ENCODE data around the gene POLG2. TPM values are rescaled to one million over a fixed set of nuclear protein-coding genes. Genes with fewer than 3 reads are reported as not detected.

The POLG2 gene
- total and polyA plus RNA-seq, 10 of the 15 experiments (the other 5 are each of a cell fraction or from before 2014, with no cell fraction given), result 10.2 to 27.7 (median 22.2) TPM

DNA sequence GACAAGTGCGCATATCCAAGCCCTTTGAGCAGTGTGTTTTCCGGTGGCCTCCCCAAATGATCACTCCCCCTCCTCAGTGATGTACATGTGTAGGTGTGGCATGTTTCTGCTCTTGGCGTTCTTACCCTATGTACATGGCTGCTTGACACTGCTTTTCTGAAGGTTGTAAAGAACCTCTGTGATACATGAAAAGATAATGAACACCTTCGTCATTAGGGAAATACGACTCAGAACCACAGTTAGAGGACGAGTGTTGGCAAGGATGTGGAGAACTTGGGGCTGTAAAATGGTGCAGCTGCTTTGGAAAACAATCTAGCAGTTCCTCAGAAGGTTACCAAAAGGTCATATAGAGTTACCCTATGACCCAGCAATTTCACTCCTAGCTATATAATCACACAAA lies 38.5 kb upstream of the POLG2 start:
- 86% methylated on average over 6 of the region's 6 CpGs for WGBS (ENCODE audit: insufficient coverage, insufficient replicate concordance, low lambda C conversion rate, missing lambda C conversion rate)
- no TSS peak for BruUV-seq (replicated peaks)
- in situ Hi-C loops (cut with MboI) (no loop called here), intact Hi-C loops (cut with micrococcal nuclease; ENCODE audit: unreplicated experiment) (no loop called here)
- Histone ChIP-seq H3K79me2 (ENCODE audit: control insufficient read depth, insufficient read depth, low read length) (no peaks in the 10 kb centered on the region), H3K36me3 (ENCODE audit: control insufficient read depth in 2 of 2, insufficient read depth in 2 of 2, low read length in 1 of 2) (peaks cover 12 to 43% of the 10 kb centered on the region in 2 experiments), H3K27ac (ENCODE audit: control insufficient read depth, insufficient read depth) (no peak overlapping the region), H4K20me1 (ENCODE audit: control insufficient read depth, insufficient read depth) (no peaks in the 10 kb centered on the region), H3K4me3 (no peak overlapping the region), H3K27me3 (replicated peaks in 1 of 2; ENCODE audit: control insufficient read depth in 2 of 2, insufficient read depth in 2 of 2, low read length in 1 of 2) (no peaks in the 10 kb centered on the region), H2AFZ (ENCODE audit: control insufficient read depth, low read depth, low read length) (no peak overlapping the region), H3K4me2 (ENCODE audit: control insufficient read depth, insufficient read depth) (no peak overlapping the region), H3K4me1 (ENCODE audit: control insufficient read depth, insufficient read depth, low read length) (no peaks in the 10 kb centered on the region), H3K9me3 (replicated peaks; ENCODE audit: control insufficient read depth, insufficient read depth, low read length) (no peaks in the 10 kb centered on the region), H3K9ac (ENCODE audit: control insufficient read depth, insufficient read depth, low read length) (no peak overlapping the region)
- FAIRE-seq (no peak), ATAC-seq (no peak), DNase-seq (ENCODE audit: low read depth, low spot score) (no peak)
- ChIA-PET POLR2A (no interaction called here), SMC1A (ENCODE audit: uncharacterized antibody, unreplicated experiment) (interaction anchor here (0.8 to 1.0 kb wide), 2 partner anchors 10 to 114 kb away, joined by 3 to 4 read pairs; no protein-coding TSS in a partner anchor), RAD21 (ENCODE audit: unreplicated experiment) (no interaction called here), CTCF (interaction anchor here (0.6 to 2.2 kb wide), 3 partner anchors 20 to 222 kb away, joined by 3 to 5 read pairs (median 3); no protein-coding TSS in a partner anchor)
- TF ChIP-seq HCFC1 (IDR thresholded peaks at IDR 0.05; ENCODE audit: low read length), result no peak

DNA sequence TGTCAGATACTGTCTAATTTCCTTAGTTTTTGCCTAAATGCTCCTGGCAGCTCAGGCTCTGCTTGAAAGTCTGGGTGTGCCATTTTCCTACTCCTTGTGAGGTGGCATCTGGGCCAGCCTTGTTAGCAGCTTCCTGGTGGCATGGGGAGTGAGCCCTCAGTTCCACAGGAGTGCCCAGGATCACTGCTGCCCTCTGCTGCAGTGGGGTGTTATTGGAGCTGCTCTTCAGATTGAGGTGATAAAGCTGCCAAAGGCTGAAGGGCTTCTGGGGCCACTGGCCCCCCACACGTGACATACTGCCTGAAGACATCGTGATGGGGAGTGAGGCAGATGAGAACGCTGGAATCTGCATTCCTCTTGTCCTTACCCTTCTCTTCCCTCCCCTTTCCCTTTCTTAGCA lies 37.3 kb upstream of the POLG2 start:
- TF ChIP-seq SIX5 (IDR thresholded peaks at IDR 0.05; ENCODE audit: low read depth, low read length, severe bottlenecking) (no peak), GATAD2B (conservative IDR thresholded peaks at IDR 0.05; ENCODE audit: low read depth) (no peak), RFX5 (IDR thresholded peaks at IDR 0.05; ENCODE audit: low read depth, low read length) (no peak), SMC3 (IDR thresholded peaks at IDR 0.05; ENCODE audit: borderline replicate concordance, low read length) (peak; percentile 19; the same call in 1 of the 2 replicates), SUZ12 (IDR thresholded peaks at IDR 0.05; ENCODE audit: unreplicated experiment) (no peak), SRF (IDR thresholded peaks at IDR 0.05; ENCODE audit: low read depth in 2 of 2, low read length in 2 of 2) (no peak)
- TF ChIP-seq, protein P1, sequence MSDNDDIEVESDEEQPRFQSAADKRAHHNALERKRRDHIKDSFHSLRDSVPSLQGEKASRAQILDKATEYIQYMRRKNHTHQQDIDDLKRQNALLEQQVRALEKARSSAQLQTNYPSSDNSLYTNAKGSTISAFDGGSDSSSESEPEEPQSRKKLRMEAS (IDR thresholded peaks at IDR 0.05; ENCODE audit: low read depth, low read length), result no peak
- TF ChIP-seq, protein P2, sequence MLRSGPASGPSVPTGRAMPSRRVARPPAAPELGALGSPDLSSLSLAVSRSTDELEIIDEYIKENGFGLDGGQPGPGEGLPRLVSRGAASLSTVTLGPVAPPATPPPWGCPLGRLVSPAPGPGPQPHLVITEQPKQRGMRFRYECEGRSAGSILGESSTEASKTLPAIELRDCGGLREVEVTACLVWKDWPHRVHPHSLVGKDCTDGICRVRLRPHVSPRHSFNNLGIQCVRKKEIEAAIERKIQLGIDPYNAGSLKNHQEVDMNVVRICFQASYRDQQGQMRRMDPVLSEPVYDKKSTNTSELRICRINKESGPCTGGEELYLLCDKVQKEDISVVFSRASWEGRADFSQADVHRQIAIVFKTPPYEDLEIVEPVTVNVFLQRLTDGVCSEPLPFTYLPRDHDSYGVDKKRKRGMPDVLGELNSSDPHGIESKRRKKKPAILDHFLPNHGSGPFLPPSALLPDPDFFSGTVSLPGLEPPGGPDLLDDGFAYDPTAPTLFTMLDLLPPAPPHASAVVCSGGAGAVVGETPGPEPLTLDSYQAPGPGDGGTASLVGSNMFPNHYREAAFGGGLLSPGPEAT (IDR thresholded peaks at IDR 0.05; ENCODE audit: low read depth), result no peak
- TF ChIP-seq, protein P3, sequence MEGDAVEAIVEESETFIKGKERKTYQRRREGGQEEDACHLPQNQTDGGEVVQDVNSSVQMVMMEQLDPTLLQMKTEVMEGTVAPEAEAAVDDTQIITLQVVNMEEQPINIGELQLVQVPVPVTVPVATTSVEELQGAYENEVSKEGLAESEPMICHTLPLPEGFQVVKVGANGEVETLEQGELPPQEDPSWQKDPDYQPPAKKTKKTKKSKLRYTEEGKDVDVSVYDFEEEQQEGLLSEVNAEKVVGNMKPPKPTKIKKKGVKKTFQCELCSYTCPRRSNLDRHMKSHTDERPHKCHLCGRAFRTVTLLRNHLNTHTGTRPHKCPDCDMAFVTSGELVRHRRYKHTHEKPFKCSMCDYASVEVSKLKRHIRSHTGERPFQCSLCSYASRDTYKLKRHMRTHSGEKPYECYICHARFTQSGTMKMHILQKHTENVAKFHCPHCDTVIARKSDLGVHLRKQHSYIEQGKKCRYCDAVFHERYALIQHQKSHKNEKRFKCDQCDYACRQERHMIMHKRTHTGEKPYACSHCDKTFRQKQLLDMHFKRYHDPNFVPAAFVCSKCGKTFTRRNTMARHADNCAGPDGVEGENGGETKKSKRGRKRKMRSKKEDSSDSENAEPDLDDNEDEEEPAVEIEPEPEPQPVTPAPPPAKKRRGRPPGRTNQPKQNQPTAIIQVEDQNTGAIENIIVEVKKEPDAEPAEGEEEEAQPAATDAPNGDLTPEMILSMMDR (IDR thresholded peaks at IDR 0.05 in 2 of 3, conservative IDR thresholded peaks at IDR 0.05 in 1 of 3; ENCODE audit: control insufficient read depth in 2 of 3, extremely low read depth in 1 of 3, insufficient read depth in 1 of 3, low read depth in 3 of 3, low read length in 3 of 3), result peak in 2 of 3 experiments; percentile 25 to 31; a peak in 2 of 6 replicates
- H3K79me2 ChIP-seq (ENCODE audit: control insufficient read depth, insufficient read depth, low read length), result no peaks in the 10 kb centered on the region
- no peak overlapping the region for H3K4me3 ChIP-seq
- ChIA-PET SMC1A (ENCODE audit: uncharacterized antibody, unreplicated experiment) (interaction anchor here (0.6 to 1.4 kb wide), 6 partner anchors 14 to 753 kb away, joined by 3 to 5 read pairs (median 4); no protein-coding TSS in a partner anchor), RAD21 (ENCODE audit: unreplicated experiment) (interaction anchor here (1.1 kb wide), 1 partner anchor 115 kb away, joined by 6 read pairs; no protein-coding TSS in a partner anchor), CTCF (interaction anchor here (0.6 to 2.5 kb wide), 7 partner anchors 19 to 115 kb away, joined by 3 to 9 read pairs (median 5); no protein-coding TSS in a partner anchor), POLR2A (interaction anchor here (1.0 to 1.6 kb wide), 2 partner anchors 18 to 41 kb away, joined by 3 to 6 read pairs; no protein-coding TSS in a partner anchor)
- H4K20me1 ChIP-seq (ENCODE audit: control insufficient read depth, insufficient read depth), result no peaks in the 10 kb centered on the region
- intact Hi-C loops (cut with micrococcal nuclease; ENCODE audit: unreplicated experiment), result no loop called here
- H2AFZ ChIP-seq (ENCODE audit: control insufficient read depth, low read depth, low read length), result no peak overlapping the region
- 97% methylated on average over 3 of the region's 3 CpGs for WGBS (ENCODE audit: insufficient coverage, insufficient replicate concordance, low lambda C conversion rate, missing lambda C conversion rate)
- peak; percentile 57 for ATAC-seq
- no peak for DNase-seq (ENCODE audit: low read depth, low spot score)
- H3K27ac ChIP-seq (ENCODE audit: control insufficient read depth, insufficient read depth), result no peak overlapping the region
- peaks cover 13 to 49% of the 10 kb centered on the region in 2 experiments for H3K36me3 ChIP-seq (ENCODE audit: control insufficient read depth in 2 of 2, insufficient read depth in 2 of 2, low read length in 1 of 2)
- FAIRE-seq, result no peak
- no TSS peak for BruUV-seq (replicated peaks)
- no peaks in the 10 kb centered on the region for H3K27me3 ChIP-seq (replicated peaks in 1 of 2; ENCODE audit: control insufficient read depth in 2 of 2, insufficient read depth in 2 of 2, low read length in 1 of 2)
- H3K9me3 ChIP-seq (replicated peaks; ENCODE audit: control insufficient read depth, insufficient read depth, low read length), result no peaks in the 10 kb centered on the region
- no peaks in the 10 kb centered on the region for H3K4me1 ChIP-seq (ENCODE audit: control insufficient read depth, insufficient read depth, low read length)
- in situ Hi-C loops (cut with MboI), result no loop called here
- no peak overlapping the region for H3K9ac ChIP-seq (ENCODE audit: control insufficient read depth, insufficient read depth, low read length)
- H3K4me2 ChIP-seq (ENCODE audit: control insufficient read depth, insufficient read depth), result no peak overlapping the region

All from GM12878 (cell line).